ENCODE data around the gene COL9A2. TPM values are rescaled to one million over a fixed set of nuclear protein-coding genes. Genes with fewer than 3 reads are reported as not detected.

The COL9A2 gene
- 9.3 and 13.5 TPM in 2 replicates for total RNA-seq (2021)
- Bru-seq, nascent RNA, result percentile 39 among the genes with signal in this experiment
- BruChase-seq, experiment 1, labeled RNA remaining after a 2-hour chase, result percentile 30 among the genes with signal in this experiment
- BruChase-seq, experiment 2, labeled RNA remaining after a 6-hour chase, result percentile 34 among the genes with signal in this experiment
- long read RNA-seq, partial matches to known transcripts, result 3 of 38 reads
- long read RNA-seq, other reads (novel, unspliced or antisense), result 35 of 38 reads

DNA sequence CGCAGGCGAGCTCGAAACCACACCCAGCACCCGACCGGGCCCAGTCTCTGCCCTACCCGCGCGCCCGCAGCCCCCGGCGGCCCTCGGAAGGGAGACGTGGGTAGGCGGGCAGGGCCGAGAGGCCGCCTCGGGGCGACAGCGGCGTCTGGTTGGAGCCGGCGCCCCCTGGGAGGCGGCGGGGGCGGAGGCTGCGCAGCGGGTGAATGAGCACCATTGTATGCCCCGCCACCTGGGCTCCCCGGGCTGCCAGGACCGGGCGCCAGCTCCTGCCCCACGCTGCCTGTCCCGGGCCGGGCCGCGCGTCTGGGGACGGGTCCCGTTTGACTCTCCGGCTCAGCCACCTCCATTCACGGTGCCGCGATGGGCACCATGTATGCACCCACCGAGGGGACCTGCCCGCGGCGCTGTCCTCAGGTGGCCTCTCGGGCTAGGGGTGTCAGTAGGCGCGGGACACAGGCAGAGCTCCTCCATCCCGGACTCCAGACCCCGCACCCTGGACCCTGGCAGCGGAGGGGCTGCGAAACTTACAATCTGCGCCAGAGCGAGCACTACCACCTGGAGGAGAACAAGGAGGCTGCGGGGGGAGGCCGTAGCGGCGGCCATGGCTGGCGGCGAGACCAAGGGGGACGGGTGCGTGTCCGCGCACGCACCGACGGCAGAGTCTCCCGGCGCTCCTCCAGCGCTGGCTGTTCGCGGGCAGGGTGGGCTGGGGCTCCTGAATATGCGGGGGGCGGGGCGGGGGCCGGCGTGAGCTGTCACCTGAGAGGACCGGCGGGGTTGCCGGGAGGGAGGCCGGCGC lies at the start of gene COL9A2:
COL9A2 (minus strand) TSS at position 692 of the 799 bp plus-strand sequence; CDS start at position 603, 89 bp downstream.
- Histone ChIP-seq H4K20me1 (ENCODE audit: insufficient read depth) (no peaks in the 10 kb centered on the region), H3K4me2 (peak within 1 kb of the TSS; percentile 72), H3K4me3 (peak within 1 kb of the TSS; percentile 48; the same call in 1 of the 2 replicates), H3K36me3 (ENCODE audit: low read depth) (no peaks in the 10 kb centered on the region), H3K79me2 (ENCODE audit: low read depth) (no peaks in the 10 kb centered on the region), H3K9me3 (ENCODE audit: insufficient read depth, low read depth) (no peaks in the 10 kb centered on the region), H3F3A (ENCODE audit: insufficient read depth, low read depth) (peaks cover 4% of the 10 kb centered on the region; the same call in 1 of the 2 replicates), H3K9me2 (ENCODE audit: insufficient read depth) (no peaks in the 10 kb centered on the region), H3K27ac (no peak within 1 kb of the TSS), H3K27me3 (ENCODE audit: insufficient read depth, low read depth) (peaks cover 16% of the 10 kb centered on the region), H2AFZ (no peak within 1 kb of the TSS), H3K4me1 (replicated peaks; ENCODE audit: insufficient read depth) (peaks cover 14% of the 10 kb centered on the region)
- TF ChIP-seq, protein P1, sequence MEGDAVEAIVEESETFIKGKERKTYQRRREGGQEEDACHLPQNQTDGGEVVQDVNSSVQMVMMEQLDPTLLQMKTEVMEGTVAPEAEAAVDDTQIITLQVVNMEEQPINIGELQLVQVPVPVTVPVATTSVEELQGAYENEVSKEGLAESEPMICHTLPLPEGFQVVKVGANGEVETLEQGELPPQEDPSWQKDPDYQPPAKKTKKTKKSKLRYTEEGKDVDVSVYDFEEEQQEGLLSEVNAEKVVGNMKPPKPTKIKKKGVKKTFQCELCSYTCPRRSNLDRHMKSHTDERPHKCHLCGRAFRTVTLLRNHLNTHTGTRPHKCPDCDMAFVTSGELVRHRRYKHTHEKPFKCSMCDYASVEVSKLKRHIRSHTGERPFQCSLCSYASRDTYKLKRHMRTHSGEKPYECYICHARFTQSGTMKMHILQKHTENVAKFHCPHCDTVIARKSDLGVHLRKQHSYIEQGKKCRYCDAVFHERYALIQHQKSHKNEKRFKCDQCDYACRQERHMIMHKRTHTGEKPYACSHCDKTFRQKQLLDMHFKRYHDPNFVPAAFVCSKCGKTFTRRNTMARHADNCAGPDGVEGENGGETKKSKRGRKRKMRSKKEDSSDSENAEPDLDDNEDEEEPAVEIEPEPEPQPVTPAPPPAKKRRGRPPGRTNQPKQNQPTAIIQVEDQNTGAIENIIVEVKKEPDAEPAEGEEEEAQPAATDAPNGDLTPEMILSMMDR (conservative IDR thresholded peaks at IDR 0.05), result no peak
- TF ChIP-seq EZH2 (IDR thresholded peaks at IDR 0.05; ENCODE audit: low read depth), result no peak
- BruUV-seq (replicated peaks), result no TSS peak
- intact Hi-C loops (cut with micrococcal nuclease; ENCODE audit: unreplicated experiment), result loop anchor here (5.0 kb wide), 1 partner anchor 174 kb away; no protein-coding TSS in a partner anchor
- ChIA-PET POLR2A (ENCODE audit: unreplicated experiment) (no interaction called here), CTCF (no interaction called here)
- peak in 1 of 2 experiments; percentile 53 for DNase-seq

DNA sequence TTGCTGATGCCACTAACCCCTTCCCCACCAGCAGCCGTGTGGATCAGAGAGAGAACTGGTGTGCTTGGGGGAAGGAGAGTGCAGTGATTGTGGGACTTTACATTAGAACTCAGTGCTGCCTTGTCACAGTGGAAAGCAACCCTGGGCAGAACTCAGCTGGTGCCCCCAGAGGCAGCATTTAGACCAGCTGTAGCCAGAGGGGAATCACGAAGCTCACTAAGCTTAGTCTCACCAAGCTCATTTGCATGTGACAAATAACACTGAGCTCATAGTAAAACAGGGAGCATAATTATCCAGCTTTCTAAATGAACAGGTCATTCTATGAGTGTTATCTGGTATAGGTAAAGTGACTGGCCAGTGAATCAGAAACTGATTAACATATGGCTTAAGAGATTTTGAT lies 46.6 kb upstream of the COL9A2 start:
- no peaks in the 10 kb centered on the region for H3K36me3 ChIP-seq (ENCODE audit: low read depth)
- no peaks in the 10 kb centered on the region for H3F3A ChIP-seq (ENCODE audit: insufficient read depth, low read depth)
- no peaks in the 10 kb centered on the region for H3K9me2 ChIP-seq (ENCODE audit: insufficient read depth)
- POLR2A ChIA-PET (ENCODE audit: unreplicated experiment), result interaction anchor here (0.6 to 0.8 kb wide), 2 partner anchors 18 to 215 kb away, joined by 11 to 18 read pairs; no protein-coding TSS in a partner anchor
- BruUV-seq (replicated peaks), result no TSS peak
- H3K27ac ChIP-seq, result no peak overlapping the region
- H4K20me1 ChIP-seq (ENCODE audit: insufficient read depth), result no peaks in the 10 kb centered on the region
- intact Hi-C loops (cut with micrococcal nuclease; ENCODE audit: unreplicated experiment), result no loop called here
- CTCF ChIA-PET, result interaction anchor here (0.6 kb wide), 1 partner anchor 10 kb away, joined by 5 read pairs; the partner anchor contains the start of gene SMAP2
- H3K79me2 ChIP-seq (ENCODE audit: low read depth), result no peaks in the 10 kb centered on the region
- H3K27me3 ChIP-seq (ENCODE audit: insufficient read depth, low read depth), result peaks cover 7% of the 10 kb centered on the region
- DNase-seq, result no peak
- H3K4me2 ChIP-seq, result no peak overlapping the region
- H3K4me3 ChIP-seq, result no peak overlapping the region
- no peak overlapping the region for H2AFZ ChIP-seq
- H3K9me3 ChIP-seq (ENCODE audit: insufficient read depth, low read depth), result peaks cover 5% of the 10 kb centered on the region; the same call in 1 of the 2 replicates
- TF ChIP-seq EZH2 (IDR thresholded peaks at IDR 0.05; ENCODE audit: low read depth), result no peak
- TF ChIP-seq, protein P1 (conservative IDR thresholded peaks at IDR 0.05), result no peak
- H3K4me1 ChIP-seq (replicated peaks; ENCODE audit: insufficient read depth), result no peaks in the 10 kb centered on the region

DNA sequence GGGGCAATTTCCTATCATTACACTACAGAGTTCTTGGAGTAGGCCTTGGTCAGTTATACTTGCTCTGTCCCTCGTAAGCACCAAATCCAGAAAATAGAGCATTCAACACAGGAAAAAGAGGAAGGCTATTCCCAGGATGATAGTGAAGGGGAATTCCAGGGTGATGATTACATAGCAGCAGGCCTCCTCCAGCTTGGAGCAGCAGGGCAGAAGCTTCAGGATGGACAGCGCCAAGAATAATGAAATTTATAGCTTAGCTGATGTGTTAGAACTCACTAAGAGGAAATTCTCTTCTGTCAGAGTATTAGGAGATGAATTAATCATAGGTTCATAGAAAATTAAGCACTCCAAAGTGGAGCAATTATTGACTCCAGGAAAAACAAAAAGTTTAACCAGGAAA lies 45.6 kb upstream of the COL9A2 start:
- Histone ChIP-seq H3K27me3 (ENCODE audit: insufficient read depth, low read depth) (peaks cover 7% of the 10 kb centered on the region), H2AFZ (no peak overlapping the region), H4K20me1 (ENCODE audit: insufficient read depth) (no peaks in the 10 kb centered on the region), H3K9me2 (ENCODE audit: insufficient read depth) (no peaks in the 10 kb centered on the region), H3K4me1 (replicated peaks; ENCODE audit: insufficient read depth) (no peaks in the 10 kb centered on the region), H3F3A (ENCODE audit: insufficient read depth, low read depth) (no peaks in the 10 kb centered on the region), H3K27ac (no peak overlapping the region), H3K36me3 (ENCODE audit: low read depth) (no peaks in the 10 kb centered on the region), H3K79me2 (ENCODE audit: low read depth) (no peaks in the 10 kb centered on the region), H3K9me3 (ENCODE audit: insufficient read depth, low read depth) (peaks cover 5% of the 10 kb centered on the region), H3K4me2 (no peak overlapping the region), H3K4me3 (no peak overlapping the region)
- no TSS peak for BruUV-seq (replicated peaks)
- CTCF ChIA-PET, result no interaction called here
- TF ChIP-seq EZH2 (IDR thresholded peaks at IDR 0.05; ENCODE audit: low read depth), result no peak
- TF ChIP-seq, protein P1 (conservative IDR thresholded peaks at IDR 0.05), result no peak
- POLR2A ChIA-PET (ENCODE audit: unreplicated experiment), result interaction anchor here (0.6 kb wide), 1 partner anchor 147 kb away, joined by 3 read pairs; no protein-coding TSS in a partner anchor
- intact Hi-C loops (cut with micrococcal nuclease; ENCODE audit: unreplicated experiment), result no loop called here
- DNase-seq, result no peak

All from PC-9 (cell line).